ENCODE measurements around the gene ITCH. TPM values are rescaled to one million over a fixed set of nuclear protein-coding genes. Genes with fewer than 3 reads are reported as not detected.

Gene ITCH
- total RNA-seq, 1 donor from 2014 or later = 39.8 TPM

GRCh38 chr20:34549929-34550305 lies 186.8 kb downstream of the ITCH start:
- intact Hi-C loops (cut with DNase I) = no loop called here
- ATAC-seq = no peak
- no peak for DNase-seq (ENCODE audit: missing footprints)

GRCh38 chr20:34552569-34552968 lies 189.5 kb downstream of the ITCH start:
- ATAC-seq (no peak), DNase-seq (ENCODE audit: missing footprints) (no peak)
- intact Hi-C loops (cut with DNase I) = no loop called here

GRCh38 chr20:34553366-34553867 lies 190.3 kb downstream of the ITCH start:
- ATAC-seq = peak; percentile 51
- intact Hi-C loops (cut with DNase I) = no loop called here

GRCh38 chr20:34557936-34558319 lies 194.9 kb downstream of the ITCH start:
- DNase-seq (ENCODE audit: missing footprints) = no peak
- intact Hi-C loops (cut with DNase I) = no loop called here
- ATAC-seq = no peak

More at GRCh38 chr20:34553366-34553867, 190.3 kb downstream of the ITCH start:
- no peak for DNase-seq (ENCODE audit: missing footprints)

DNA sequence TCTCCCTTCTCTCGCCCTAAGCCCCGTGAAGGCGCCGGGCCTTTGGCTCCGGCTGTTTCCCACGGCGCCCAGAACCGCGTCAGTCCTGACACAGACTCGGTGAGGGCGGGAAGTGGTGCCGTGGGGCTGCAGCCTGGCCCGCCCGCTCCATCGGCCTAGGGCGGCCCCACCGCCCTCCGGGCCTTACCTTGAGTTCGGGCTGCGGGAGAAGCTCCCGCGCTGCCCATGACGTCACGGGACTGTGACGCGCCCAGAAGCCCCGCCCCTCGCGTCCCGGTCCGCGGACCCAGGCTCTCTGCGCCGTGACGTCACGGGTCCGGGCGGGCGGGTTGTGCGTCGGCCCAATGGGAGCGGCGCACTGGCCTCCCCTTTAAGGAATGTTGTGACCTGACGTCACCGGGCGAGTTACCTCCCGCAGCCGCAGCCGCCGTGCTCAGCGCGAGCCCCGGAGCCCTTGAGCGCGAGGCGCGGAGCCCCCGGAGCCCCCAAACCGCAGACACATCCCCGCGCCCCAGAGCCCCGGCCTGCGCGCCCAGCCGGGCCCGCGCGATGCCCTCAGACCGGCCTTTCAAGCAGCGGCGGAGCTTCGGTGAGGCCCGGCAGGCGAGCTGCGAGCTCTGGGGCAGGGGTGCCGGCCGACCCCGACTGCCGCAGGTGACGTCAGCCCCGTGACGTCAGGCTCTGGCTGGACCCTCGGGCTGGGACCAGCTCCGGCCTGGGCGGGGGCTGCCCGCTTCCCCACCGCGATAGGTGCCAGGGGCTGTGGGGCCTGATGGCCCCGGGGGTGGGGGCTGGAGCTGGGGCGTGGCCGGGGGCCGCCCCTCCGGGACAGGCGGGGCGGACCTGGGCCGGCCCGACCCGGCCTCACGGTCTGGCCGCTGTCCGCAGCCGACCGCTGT lies 195.5 kb downstream of the ITCH start, which contains the start of gene MAP1LC3A:
Gene MAP1LC3A, plus strand, starts transcription at position 399 of the 899 bp plus-strand sequence. Its CDS starts 151 bp downstream, at position 550.
- DNase-seq (ENCODE audit: missing footprints) (peak; percentile 98), ATAC-seq (peak; percentile 93)
- intact Hi-C loops (cut with DNase I) = no loop called here

DNA sequence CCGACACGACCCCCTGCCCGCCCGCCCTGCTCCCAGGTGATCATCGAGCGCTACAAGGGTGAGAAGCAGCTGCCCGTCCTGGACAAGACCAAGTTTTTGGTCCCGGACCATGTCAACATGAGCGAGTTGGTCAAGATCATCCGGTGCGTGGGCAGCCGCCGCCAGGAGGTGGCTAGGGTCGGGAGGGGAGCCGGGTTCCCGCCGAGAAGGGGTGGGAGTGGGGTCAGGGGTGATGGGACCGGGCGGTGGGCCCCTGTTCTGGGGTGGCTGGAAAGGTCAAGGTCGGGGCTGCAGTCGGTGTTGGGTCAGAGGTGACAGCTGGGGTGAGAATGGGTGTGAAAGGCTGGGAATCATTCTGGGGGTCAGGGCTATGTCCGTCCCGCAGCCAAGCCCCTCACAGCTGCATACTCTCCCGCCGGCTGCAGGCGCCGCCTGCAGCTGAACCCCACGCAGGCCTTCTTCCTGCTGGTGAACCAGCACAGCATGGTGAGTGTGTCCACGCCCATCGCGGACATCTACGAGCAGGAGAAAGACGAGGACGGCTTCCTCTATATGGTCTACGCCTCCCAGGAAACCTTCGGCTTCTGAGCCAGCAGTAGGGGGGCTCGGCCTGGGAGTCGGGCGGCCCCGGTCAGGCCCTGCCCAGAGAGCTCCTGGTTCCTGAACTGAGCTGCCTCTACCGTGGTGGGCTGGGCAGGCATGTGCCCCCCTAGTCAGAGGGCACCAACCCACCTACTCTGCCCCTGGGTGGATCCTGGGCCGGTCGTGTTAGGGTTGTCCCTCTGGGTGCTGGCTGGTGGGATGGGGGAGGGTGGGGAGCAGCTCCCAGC lies 196.5 kb downstream of the ITCH start:
- intact Hi-C loops (cut with DNase I) = no loop called here

DNA sequence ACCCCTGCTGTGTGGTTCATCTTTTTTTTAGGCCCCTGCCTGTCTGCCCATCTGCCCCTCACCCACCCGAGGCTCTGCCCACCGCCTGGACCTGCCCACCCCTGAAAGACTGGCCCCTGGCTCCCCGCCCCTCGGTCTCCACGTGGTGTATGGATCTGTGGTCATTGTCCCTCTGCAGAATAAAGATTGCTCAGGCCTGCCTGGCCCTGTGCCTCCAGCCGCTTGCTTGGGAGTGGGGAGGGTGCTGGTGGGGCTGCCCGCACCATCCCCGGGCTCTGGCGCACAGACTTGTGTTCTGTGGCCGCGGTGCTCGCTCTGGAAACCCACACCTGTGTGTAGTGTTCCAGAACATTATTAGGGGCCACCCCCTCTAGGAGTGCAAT lies 197.1 kb downstream of the ITCH start:
- intact Hi-C loops (cut with DNase I) = no loop called here
- DNase-seq (ENCODE audit: missing footprints) (no peak), ATAC-seq (no peak)

More for the DNA sequence above, 196.5 kb downstream of the ITCH start:
- no peak for DNase-seq (ENCODE audit: missing footprints)
- no peak for ATAC-seq

DNA sequence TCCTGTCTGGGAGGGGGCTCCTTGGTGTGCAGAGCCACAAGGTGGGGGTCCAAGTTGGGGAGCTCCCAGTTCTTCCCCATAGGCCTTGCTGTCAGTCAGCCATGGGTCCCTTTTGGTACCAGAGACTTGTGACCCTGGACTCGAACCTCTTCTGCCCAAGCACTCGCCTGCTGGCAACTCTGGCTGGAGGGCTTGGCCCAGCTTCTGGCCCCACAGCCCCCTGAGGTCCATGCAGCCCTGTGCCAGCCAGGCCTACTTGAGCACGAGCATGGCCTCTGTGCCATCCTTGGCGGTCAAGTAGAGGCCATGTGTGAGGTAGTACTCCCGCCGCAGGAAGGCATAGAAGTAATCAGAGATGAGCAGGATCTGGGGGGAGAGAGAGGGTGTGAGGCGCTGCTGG lies 197.5 kb downstream of the ITCH start:
- intact Hi-C loops (cut with DNase I) = no loop called here
- DNase-seq (ENCODE audit: missing footprints) (no peak), ATAC-seq (no peak)

Small RNA genes within 50 kb of the gene (microRNA-seq; reads per million reads assigned to microRNA genes)
- not detected for gene MIR644A

Other genes starting within 250 kb of the ITCH start
- 15.0 TPM for gene ASIP, start 121.8 kb upstream of the ITCH start, total RNA-seq
- gene AHCY, start 59.9 kb upstream of the ITCH start, total RNA-seq = 69.5 TPM
- gene DYNLRB1, start 153.1 kb downstream of the ITCH start, total RNA-seq = 172 TPM
- gene MAP1LC3A, start 195.4 kb downstream of the ITCH start, total RNA-seq = 112 TPM